Heart left ventricle (tissue), 16 donors: Measurements from ENCODE around the gene MAP3K21. TPM values are rescaled to one million over a fixed set of nuclear protein-coding genes. Genes with fewer than 3 reads are reported as not detected.

Experiments
- ATAC-seq, 4 donors: fragments of 200-7000 bp; cut with Tn5 transposase; one replicate each; pipeline ENCODE4 v1.9.1; 2020 to 2022; ENCODE audit warnings: moderate library complexity in 4 of 4, mild to moderate bottlenecking in 3 of 4, moderate number of reproducible peaks in 1 of 4
- DNase-seq, 5 donors: peaks; one replicate each; pipeline ENCODE4 v3.0.0-alpha.2; 2020
- H3K27ac ChIP-seq, 12 donors: fragments of 200-600 bp; sonication (generic) in 4 of 12; one replicate each; pipeline versions ENCODE4 v1.5.0 to v1.8.0; 2016 to 2022; ENCODE audit warnings: mild to moderate bottlenecking in 2 of 12
- H3K27me3 ChIP-seq, 9 donors: fragments of 200-600 bp; sonication (generic) in 2 of 9; one replicate each; pipeline versions ENCODE4 v1.5.1 to v1.8.0; 2016 to 2022; ENCODE audit warnings: mild to moderate bottlenecking in 3 of 9
- H3K36me3 ChIP-seq, 9 donors: fragments of 200-600 bp; sonication (generic) in 2 of 9; one replicate each; pipeline versions ENCODE4 v1.5.0 to v1.8.0; 2018 to 2022; ENCODE audit warnings: mild to moderate bottlenecking in 2 of 9
- H3K4me1 ChIP-seq, 12 donors: fragments of 200-600 bp; sonication (generic) in 4 of 12; one replicate each; pipeline versions ENCODE4 v1.5.0 to v1.8.0; 2016 to 2022; ENCODE audit warnings: mild to moderate bottlenecking in 3 of 12
- H3K4me3 ChIP-seq, 12 donors: fragments of 200-600 bp; sonication (generic) in 4 of 12; one replicate each; pipeline versions ENCODE4 v1.5.0 to v1.8.0; 2017 to 2022; ENCODE audit warnings: mild to moderate bottlenecking in 9 of 12, moderate library complexity in 4 of 12
- H3K9me3 ChIP-seq, 12 donors: fragments of 200-600 bp; sonication (generic) in 4 of 12; one replicate each; pipeline versions ENCODE4 v1.5.0 to v1.8.0; 2016 to 2022; ENCODE audit warnings: mild to moderate bottlenecking in 1 of 12
- POLR2A ChIP-seq, 2 donors: fragments of 450-650 bp; IDR thresholded peaks; one replicate each; pipeline ENCODE4 v1.6.1; 2017; ENCODE audit warnings: antibody characterized with exemption in 2 of 2, mild to moderate bottlenecking in 2 of 2, moderate library complexity in 2 of 2
- WGBS, 4 donors: extraction: QIAGEN DNeasy Blood & Tissue Kit in 2 of 4; methylation state at CpG; one replicate each; pipeline versions ENCODE4 v1.1.5 to v1.1.7; 2013 to 2018; 5-methylcytosine and 5-hydroxymethylcytosine counted together
- intact Hi-C, 10 donors: fragments of 100-400 bp; cut with DNase I; formaldehyde crosslinking; loops; one replicate each; pipeline versions ENCODE4 v1.11.1 to v1.14.2; 2022
- polyA plus RNA-seq, 2 donors: library from polyadenylated mRNA; stranded (reverse); fragments of 200-250 nt; gene quantifications; one replicate each; pipeline ENCODE4 v1.2.3, GENCODE V29; 2013
- total RNA-seq, 9 donors: library from RNA; depleted of rRNA in 2 of 9; stranded (reverse); fragments of >200 nt in 2 of 9; fragmentation: NEBNext Ultra II Directional in 3 of 9; extraction: Animal tissue kit (Norgen Biotek cat#: 25700) in 3 of 9; gene quantifications; one replicate each; pipeline versions ENCODE4 v1.1.0 to v1.2.4, GENCODE V29; 2016 to 2023
- TF ChIP-seq, protein P1 (sequence below), 12 donors: fragments of 200-600 bp; sonication (generic) in 4 of 12; IDR thresholded peaks; one replicate each; pipeline versions ENCODE4 v1.5.0 to v1.8.0; 2018 to 2022; ENCODE audit warnings: antibody characterized with exemption in 12 of 12, mild to moderate bottlenecking in 5 of 12
- donor health status: ischemic (EF 13 %, LVEDD 7.1; RV severe dilation, severe dysfunction).
- donor health status: healthy with polysubstance abuse.
- donor health status: DM: no; HTN: yes; CAD: no.
- donor health status: DM: no; HTN: no; CAD: no.
- donor health status: ischemic (EF 25% LVEDD 6.9; RV normal size, moderate dysfunction).
- donor health status: ischemic (EF 25% LVEDD 5.7; RV mildly dilated, moderate dysfunction).
- donor health status: healthy.
- donor health status: DM: yes; HTN: yes; CAD: no.
- donor health status: ischemic (EF 35%, LVEDD 5.7; RV mildly dilated, moderate dysfunction).
- donor health status: nonischemic (EF 11% LVEDD 7.7; RV severe dilation, severe dysfunction).
- donor health status: DM: yes; HTN: yes; CAD: no.
- donor health status: PGD.
- donor health status: ischemic (EF 29% LVEDD 5.4; RV normal size, mild dysfunction).
- donor health status: nonischemic (EF 23%, LVEDD 6.1; RV moderate dilation, normal function).

The MAP3K21 gene
- total and polyA plus RNA-seq, 11 donors: 0.14 to 0.86 (median 0.23) TPM

DNA sequence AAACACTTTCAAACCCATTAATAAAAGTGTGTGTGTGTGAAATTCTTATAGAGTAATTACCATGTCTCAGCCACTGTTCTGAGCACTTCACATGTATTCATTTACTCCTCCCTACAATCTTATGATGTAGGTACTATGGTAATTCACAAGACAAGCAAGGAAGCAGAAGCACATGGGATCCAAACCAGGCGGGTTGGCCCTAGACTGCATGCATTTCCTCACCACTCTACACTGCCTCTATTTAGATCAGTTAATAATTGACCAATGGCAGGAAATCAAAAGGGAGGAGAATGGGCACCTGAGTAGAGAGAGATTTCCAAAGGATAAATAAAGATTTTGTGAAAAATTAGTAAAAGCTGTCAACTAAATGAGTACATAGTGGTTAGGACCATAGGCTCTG lies 15.7 kb downstream of the MAP3K21 start:
- DNase-seq (no peak), ATAC-seq (no peak)
- no peaks in the 10 kb centered on the region for H3K4me1 ChIP-seq
- no peak overlapping the region for H3K27ac ChIP-seq
- H3K9me3 ChIP-seq: no peaks in the 10 kb centered on the region
- H3K36me3 ChIP-seq: no peaks in the 10 kb centered on the region
- TF ChIP-seq POLR2A (IDR thresholded peaks at IDR 0.05): no peak
- TF ChIP-seq, protein P1, sequence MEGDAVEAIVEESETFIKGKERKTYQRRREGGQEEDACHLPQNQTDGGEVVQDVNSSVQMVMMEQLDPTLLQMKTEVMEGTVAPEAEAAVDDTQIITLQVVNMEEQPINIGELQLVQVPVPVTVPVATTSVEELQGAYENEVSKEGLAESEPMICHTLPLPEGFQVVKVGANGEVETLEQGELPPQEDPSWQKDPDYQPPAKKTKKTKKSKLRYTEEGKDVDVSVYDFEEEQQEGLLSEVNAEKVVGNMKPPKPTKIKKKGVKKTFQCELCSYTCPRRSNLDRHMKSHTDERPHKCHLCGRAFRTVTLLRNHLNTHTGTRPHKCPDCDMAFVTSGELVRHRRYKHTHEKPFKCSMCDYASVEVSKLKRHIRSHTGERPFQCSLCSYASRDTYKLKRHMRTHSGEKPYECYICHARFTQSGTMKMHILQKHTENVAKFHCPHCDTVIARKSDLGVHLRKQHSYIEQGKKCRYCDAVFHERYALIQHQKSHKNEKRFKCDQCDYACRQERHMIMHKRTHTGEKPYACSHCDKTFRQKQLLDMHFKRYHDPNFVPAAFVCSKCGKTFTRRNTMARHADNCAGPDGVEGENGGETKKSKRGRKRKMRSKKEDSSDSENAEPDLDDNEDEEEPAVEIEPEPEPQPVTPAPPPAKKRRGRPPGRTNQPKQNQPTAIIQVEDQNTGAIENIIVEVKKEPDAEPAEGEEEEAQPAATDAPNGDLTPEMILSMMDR (IDR thresholded peaks at IDR 0.05): no peak
- WGBS, 4 donors: 67 to 86% (median 80%) methylated on average over 1 of the region's 1 CpG
- intact Hi-C loops: no loop called here
- no peak overlapping the region for H3K4me3 ChIP-seq
- H3K27me3 ChIP-seq: peaks cover 0 to 20% (median 0%) of the 10 kb centered on the region in 9 donors

DNA sequence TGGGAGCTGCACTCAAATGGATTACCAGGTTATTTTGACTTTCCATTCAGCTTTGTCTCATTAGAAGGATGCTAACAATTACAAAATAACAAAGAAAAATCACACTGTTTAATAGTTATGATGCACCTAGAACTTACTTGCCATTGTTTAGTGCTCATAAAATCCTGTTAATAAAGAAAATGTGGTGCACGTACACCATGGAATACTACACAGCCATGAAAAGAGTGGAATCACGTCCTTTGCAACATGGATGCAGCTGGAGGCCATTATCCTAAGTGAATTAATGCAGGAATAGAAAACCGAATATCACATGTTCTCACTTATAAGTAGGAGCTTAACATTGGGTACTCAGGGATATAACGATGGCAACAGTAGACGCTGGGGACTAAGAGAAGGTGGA lies 19.8 kb downstream of the MAP3K21 start:
- Histone ChIP-seq H3K4me3 (no peak overlapping the region), H3K9me3 (no peaks in the 10 kb centered on the region), H3K4me1 (no peaks in the 10 kb centered on the region), H3K27ac (no peak overlapping the region), H3K36me3 (no peaks in the 10 kb centered on the region), H3K27me3 (peaks cover 0 to 8% (median 0%) of the 10 kb centered on the region in 9 donors)
- 71 to 75% (median 72%) methylated on average over 5 of the region's 5 CpGs for WGBS, 4 donors
- ATAC-seq (no peak), DNase-seq (no peak)
- no peak for TF ChIP-seq POLR2A (IDR thresholded peaks at IDR 0.05)
- TF ChIP-seq, protein P1 (IDR thresholded peaks at IDR 0.05): no peak
- intact Hi-C loops: no loop called here

DNA sequence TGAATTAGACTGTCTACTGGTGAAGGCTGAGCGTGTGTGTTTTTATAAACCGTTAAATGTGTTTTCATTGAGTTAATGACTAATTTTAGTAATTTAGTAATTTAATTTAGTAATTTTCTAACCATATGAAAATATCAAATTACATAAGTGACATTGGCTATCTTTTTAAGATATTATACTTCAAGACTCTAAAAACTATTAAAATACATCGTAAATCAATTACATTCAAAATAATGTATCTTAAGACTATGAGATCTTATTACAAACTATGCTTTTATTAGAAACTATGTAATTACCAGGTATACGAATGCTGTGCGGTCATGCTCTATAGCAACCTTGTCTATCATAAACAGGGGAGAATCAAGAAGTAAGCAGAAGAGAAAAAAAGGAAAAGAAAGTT lies 21.6 kb downstream of the MAP3K21 start:
- H3K4me3 ChIP-seq: no peak overlapping the region
- no peak for TF ChIP-seq POLR2A (IDR thresholded peaks at IDR 0.05)
- TF ChIP-seq, protein P1 (IDR thresholded peaks at IDR 0.05): no peak
- intact Hi-C loops: no loop called here
- no peak for DNase-seq
- H3K9me3 ChIP-seq: no peaks in the 10 kb centered on the region
- H3K4me1 ChIP-seq: peaks cover 0 to 3% (median 0%) of the 10 kb centered on the region in 12 donors
- no peaks in the 10 kb centered on the region for H3K36me3 ChIP-seq
- H3K27me3 ChIP-seq: peaks cover 0 to 5% (median 0%) of the 10 kb centered on the region in 9 donors
- WGBS, 4 donors: 93 to 97% (median 96%) methylated on average over 5 of the region's 5 CpGs
- H3K27ac ChIP-seq: no peak overlapping the region
- ATAC-seq: no peak

DNA sequence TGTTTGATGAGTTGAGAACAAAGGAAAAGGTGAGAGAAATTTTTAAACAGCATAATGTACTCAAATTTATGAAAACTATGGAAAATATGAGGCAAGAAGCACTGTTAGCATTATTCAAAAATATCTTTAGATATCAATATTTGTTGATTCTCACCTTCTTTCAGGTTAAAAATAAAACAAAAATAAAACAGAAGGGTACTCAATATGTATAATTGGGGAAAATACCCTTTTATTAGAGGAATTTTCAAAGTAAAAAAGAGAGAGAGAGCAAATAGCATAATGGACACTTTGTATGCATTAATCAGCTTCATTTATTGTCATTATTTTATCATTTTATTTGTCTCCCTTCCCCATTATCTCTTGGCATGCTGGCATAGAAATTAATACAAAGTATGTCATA lies 27.5 kb downstream of the MAP3K21 start:
- H3K27ac ChIP-seq: no peak overlapping the region
- no peak for ATAC-seq
- intact Hi-C loops: no loop called here
- no peaks in the 10 kb centered on the region for H3K36me3 ChIP-seq
- no peaks in the 10 kb centered on the region for H3K9me3 ChIP-seq
- TF ChIP-seq, protein P1 (IDR thresholded peaks at IDR 0.05): no peak
- TF ChIP-seq POLR2A (IDR thresholded peaks at IDR 0.05): no peak
- H3K4me1 ChIP-seq: peaks cover 0 to 6% (median 0%) of the 10 kb centered on the region in 12 donors
- no peak overlapping the region for H3K4me3 ChIP-seq
- H3K27me3 ChIP-seq: peaks cover 0 to 3% (median 0%) of the 10 kb centered on the region in 9 donors
- DNase-seq: no peak
